Activated CD4-positive, alpha-beta T cell treated with anti-CD3 and anti-CD28 coated beads, Interleukin-2, amount 50 U/mL, for 48 hours (primary cell): ENCODE results near the gene PXMP4.

Experiments used
- DNase-seq, 2 experiments: peaks; one replicate each; pipeline ENCODE4 v3.0.0-alpha.2; 2020

The PXMP4 gene

GRCh38 chr20:33667676-33668465 lies 52.2 kb downstream of the PXMP4 start:
- peak; percentile 80 to 84 for DNase-seq

GRCh38 chr20:33667245-33667675 lies 52.9 kb downstream of the PXMP4 start:
- DNase-seq, result peak; percentile 53 to 62

GRCh38 chr20:33666293-33667244 lies 53.5 kb downstream of the PXMP4 start, which contains the start of gene ACTL10:
Gene ACTL10, plus strand, starts transcription at chr20:33666943. Its CDS starts 555 bp downstream, at chr20:33667498.
- peak; percentile 94 to 96 for DNase-seq

- no peak for DNase-seq
These were observed 55.4 kb downstream of the PXMP4 start for GRCh38 chr20:33664762-33665144.

- DNase-seq, result no peak
These were observed 55.9 kb downstream of the PXMP4 start for GRCh38 chr20:33664085-33664761.

DNA sequence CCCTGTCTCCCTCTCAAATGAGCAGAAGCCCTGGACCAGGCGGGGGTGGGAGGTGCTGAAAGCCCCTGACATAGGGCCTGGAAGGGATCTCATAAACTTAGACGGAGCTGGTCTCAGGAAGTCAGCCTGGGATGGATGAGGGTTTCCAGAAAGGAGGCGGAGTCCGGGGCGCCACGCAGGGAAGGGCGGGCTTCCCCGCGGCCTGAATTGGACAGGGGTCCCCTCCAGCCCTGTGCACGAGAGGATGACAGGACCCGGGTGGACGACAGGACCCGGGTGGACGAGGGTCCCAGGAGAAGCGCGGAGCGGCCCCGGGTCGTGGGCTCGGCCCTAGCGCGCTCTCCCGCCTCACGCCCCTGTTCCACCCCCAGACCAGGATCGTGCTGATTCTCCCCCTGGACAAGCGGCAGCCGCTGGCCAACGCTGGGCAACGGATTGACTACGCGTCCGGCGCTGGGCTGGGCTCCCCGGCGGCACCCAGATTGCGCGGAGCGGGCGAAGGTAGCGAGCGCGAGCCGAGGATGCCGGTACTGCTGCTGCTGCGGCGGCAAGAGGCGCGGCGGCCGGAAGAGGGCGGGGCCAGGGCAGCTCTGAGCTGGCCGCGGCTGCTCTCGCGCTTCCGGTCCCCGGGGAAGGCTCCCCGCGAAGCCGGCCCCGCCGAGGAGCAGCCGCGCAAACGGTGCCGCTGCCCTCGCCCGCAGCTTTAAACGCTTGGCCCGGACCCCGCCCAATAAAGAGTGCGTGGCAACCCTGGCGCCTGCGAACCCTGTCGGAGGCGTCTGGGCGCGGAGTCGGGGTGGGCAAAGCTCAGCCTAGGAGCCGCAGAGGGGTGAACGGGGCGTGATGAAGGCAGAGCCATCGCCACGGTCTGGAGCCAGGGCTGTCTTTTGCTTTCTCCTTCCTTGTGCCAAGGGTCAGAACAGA lies 56.7 kb downstream of the PXMP4 start:
- peak; percentile 85 to 87 for DNase-seq

- DNase-seq, result no peak
These were observed 57.9 kb downstream of the PXMP4 start, which contains the start of gene C20orf144 for GRCh38 chr20:33662172-33662571. Gene C20orf144, plus strand, starts transcription at chr20:33662327. Its CDS starts 19 bp downstream, at chr20:33662346.

DNA sequence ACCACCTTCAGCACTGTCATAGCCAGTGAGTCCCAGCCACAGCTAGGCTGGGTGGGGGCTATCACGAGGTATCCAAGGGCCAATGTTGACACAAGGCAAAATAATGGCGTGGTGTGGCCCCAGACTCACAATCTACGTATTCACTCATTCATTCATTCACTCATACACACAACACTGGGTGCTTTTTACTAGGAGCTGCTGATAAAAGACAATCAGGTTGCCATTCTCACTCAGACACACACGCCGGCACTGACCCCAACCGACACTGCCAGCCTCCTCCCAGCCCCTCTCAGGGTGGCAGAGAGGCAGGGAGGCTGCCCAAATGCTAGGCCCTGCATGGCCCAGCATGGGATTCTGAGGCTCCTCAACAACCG lies 59.4 kb downstream of the PXMP4 start:
- DNase-seq, result no peak

GRCh38 chr20:33660035-33660684 lies 60.0 kb downstream of the PXMP4 start:
- no peak for DNase-seq

DNA sequence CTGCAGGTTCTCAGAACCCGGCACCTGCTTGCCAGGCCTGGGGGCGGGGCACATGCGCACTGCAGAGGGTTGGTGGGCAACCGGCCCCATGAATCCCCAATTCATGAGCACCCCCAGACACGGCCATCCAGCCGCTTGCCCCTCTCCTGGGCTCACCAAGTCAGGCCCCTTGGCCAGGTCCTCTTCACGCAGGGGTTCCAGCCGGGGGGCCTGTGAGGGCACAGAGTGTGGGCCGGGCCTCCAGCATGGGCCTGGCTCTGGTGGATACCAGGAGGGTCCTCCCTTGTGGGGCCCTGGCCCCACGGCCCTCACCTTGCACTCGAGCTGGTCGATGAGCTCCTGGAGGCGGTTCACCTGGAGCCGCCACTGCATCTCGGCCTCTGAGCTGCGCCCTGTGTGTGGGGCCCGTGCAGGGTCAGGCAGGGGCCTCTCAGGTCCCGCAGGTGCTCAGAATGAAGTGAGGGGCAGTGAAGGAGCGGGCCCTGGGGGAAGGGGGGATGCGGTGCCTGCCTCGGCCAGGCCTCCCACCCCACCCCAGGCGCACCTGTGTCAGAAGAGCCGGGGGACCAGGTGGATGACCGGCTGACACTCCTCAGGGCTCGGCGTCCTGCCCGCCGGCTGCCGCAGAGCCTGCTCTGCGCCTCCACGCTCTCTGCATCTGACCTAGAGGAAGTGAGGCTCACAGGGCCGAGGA lies 60.6 kb downstream of the PXMP4 start:
- DNase-seq, result no peak

DNA sequence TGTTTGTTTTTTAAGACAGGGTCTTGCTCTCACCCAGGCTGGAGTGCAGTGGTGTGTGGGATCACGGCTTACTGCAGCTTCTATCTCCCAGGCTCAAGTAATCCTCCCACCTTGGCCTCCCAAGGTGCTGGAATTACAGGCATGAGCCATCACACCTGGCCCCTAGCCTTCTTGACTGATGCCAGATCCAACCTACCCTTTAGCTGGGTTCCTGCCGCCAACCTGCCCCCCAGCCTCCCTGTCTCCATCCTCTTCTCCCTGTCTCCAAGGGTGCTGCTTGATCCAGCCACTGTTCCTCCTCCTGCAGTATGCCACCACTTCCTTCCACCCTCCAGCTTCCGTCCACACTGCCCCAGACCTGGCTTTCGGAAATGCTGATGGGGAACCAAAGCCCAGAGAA lies 61.2 kb downstream of the PXMP4 start:
- no peak for DNase-seq

GRCh38 chr20:33658510-33658909 lies 61.6 kb downstream of the PXMP4 start:
- DNase-seq, result no peak

DNA sequence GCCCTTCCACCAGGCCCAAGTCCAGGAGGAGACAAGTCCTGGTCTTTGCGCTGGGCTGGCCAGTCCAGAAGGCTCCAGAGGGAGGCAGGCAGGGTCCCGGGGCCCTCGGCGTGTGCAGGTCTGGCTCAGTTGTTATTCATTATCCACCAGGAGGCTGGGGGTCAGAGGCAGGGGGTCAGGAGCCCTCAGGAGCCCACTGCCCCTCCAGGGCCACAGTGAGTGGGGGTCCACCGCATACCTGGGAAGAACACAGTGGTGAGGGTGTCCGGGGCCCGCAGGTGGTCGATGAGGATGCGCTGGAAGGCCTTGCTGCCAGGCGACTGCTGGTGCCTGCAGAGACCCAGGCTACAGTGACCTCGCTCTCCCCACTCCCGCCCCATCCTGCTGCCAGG lies 62.4 kb downstream of the PXMP4 start:
- no peak for DNase-seq

DNA sequence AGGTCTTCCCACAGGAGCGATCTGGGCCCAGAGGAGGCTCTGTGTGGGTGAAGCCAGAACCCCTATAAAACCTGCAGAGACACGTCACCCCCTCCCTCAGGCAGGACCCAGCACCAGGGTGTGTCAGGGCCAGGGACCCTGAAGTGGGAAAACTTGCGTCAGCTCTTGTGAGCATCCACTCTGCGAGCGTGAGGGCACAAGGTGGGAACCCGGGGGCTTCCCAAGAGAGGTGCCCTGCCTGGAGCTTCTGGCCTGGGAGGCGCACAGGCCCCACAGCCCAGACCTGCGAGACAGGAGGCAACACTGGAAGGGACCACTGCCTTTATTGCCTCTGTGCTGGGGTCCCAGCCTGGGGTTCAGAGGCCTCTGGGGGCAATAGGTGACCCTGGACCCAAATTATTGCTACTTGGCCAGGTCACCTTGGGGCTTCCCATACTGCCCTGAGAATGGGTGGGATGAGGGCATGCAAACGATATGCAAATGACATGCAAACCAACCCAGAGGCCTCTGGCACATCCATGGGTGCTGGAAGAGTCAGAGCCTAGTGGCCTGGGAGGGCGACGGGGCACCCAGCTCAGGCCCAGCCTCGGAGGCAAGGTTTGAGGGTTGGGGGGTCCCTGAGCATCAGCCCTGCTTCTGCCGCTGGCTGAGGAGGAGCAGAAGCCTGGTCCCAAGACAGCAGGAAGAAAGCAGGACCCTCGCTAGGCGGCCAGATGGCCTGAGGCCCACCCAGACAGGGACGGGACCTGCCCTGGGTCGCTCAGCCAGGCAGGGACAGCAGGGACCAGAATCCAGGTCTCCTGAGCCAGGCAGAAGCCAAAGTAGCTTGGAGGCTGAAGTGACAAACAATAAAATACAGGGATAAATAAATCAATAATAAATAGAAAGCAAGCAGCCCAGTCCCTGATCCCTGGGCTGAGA lies 63.1 kb downstream of the PXMP4 start:
- no peak for DNase-seq

- no peak for DNase-seq
These were observed 63.9 kb downstream of the PXMP4 start for GRCh38 chr20:33656010-33656782.

DNA sequence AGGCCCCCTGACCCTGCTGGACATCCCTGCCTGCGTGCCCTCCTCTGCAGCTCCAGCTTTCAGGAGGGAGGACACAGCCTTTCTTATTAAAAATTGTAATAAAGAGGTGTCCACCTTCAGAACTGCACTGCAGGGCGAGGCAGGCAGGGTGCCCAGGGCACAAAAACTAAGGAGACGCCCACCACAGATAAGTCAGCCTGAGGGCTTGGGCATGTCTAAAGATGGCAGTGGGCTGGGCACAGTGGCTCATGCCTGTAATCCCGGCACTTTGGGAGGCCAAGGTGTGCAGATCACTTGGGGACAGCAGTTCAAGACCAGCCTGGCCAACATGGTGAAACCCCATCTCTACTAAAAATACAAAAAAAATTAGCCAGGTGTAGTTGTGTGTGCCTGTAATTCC lies 64.9 kb downstream of the PXMP4 start:
- DNase-seq, result no peak

- no peak for DNase-seq
These were observed 65.4 kb downstream of the PXMP4 start for GRCh38 chr20:33654680-33655161.

- peak in 1 of 2 experiments; percentile 10 for DNase-seq
These were observed 66.1 kb downstream of the PXMP4 start for GRCh38 chr20:33653900-33654596.
